Measurements from ENCODE around the gene LRRC53. TPM values are rescaled to one million over a fixed set of nuclear protein-coding genes. Genes with fewer than 3 reads are reported as not detected.

LRRC53 gene
- total and polyA plus RNA-seq, 7 donors: not detected

DNA sequence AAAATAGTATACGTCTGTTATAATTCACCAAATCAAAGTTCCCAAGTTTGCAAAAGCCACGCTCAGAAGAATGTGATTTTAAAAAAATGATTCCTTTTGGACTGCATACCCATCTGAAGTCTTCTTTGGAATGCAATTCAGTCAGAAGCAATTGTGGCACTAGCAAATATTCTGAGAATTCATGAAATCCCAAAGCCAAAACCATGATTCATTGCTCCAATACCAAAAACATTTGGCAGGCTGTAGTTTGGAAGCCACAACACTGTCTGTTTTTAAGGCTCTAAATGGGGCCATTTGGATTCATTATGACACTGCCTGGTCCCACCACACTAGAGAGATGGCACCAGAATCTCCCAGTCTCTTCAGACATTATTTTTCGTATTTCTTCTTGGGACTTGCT is 21.8 kb upstream of the LRRC53 start:
- Histone ChIP-seq H3K27ac (no peak overlapping the region), H3K4me1 (no peaks in the 10 kb centered on the region), H3K36me3 (no peaks in the 10 kb centered on the region), H3K9me3 (no peaks in the 10 kb centered on the region), H3K4me3 (no peak overlapping the region), H3K27me3 (no peaks in the 10 kb centered on the region)
- 83 to 85% methylated on average over 3 of the region's 3 CpGs for WGBS, 2 donors
- no peak for DNase-seq
- intact Hi-C loops (cut with DNase I): no loop called here
- no peak for TF ChIP-seq POLR2A (IDR thresholded peaks at IDR 0.05)
- no peak for TF ChIP-seq POLR2AphosphoS5 (IDR thresholded peaks at IDR 0.05)
- no peak for TF ChIP-seq EP300 (IDR thresholded peaks at IDR 0.05)
- TF ChIP-seq, protein P1, sequence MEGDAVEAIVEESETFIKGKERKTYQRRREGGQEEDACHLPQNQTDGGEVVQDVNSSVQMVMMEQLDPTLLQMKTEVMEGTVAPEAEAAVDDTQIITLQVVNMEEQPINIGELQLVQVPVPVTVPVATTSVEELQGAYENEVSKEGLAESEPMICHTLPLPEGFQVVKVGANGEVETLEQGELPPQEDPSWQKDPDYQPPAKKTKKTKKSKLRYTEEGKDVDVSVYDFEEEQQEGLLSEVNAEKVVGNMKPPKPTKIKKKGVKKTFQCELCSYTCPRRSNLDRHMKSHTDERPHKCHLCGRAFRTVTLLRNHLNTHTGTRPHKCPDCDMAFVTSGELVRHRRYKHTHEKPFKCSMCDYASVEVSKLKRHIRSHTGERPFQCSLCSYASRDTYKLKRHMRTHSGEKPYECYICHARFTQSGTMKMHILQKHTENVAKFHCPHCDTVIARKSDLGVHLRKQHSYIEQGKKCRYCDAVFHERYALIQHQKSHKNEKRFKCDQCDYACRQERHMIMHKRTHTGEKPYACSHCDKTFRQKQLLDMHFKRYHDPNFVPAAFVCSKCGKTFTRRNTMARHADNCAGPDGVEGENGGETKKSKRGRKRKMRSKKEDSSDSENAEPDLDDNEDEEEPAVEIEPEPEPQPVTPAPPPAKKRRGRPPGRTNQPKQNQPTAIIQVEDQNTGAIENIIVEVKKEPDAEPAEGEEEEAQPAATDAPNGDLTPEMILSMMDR (IDR thresholded peaks at IDR 0.05): no peak

DNA sequence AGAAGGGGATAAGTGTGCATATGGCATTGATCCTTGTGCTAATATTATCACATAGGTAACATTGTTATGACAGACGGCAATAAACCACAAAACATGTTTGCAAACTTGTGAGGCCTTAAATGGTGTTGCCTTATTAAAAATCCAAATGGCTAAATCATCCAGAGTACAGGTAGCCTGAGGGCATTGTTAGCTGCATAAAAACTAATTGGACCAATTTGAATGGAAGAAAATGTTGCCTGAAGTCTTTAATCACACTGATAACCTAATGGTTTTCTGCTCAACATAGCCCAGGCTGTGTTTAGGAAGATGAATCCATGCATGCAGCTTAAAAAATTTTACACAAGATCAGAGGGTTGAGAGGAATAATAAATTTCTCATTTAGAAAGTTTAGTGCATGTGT is 19.4 kb upstream of the LRRC53 start:
- Histone ChIP-seq H3K27me3 (no peaks in the 10 kb centered on the region), H3K36me3 (no peaks in the 10 kb centered on the region), H3K4me1 (no peaks in the 10 kb centered on the region), H3K9me3 (no peaks in the 10 kb centered on the region), H3K27ac (no peak overlapping the region), H3K4me3 (no peak overlapping the region)
- no peak for DNase-seq
- TF ChIP-seq, protein P1 (IDR thresholded peaks at IDR 0.05): no peak
- TF ChIP-seq POLR2A (IDR thresholded peaks at IDR 0.05) (no peak), EP300 (IDR thresholded peaks at IDR 0.05) (no peak), POLR2AphosphoS5 (IDR thresholded peaks at IDR 0.05) (no peak)
- intact Hi-C loops (cut with DNase I): no loop called here
- 52 to 66% methylated on average over 1 of the region's 1 CpG for WGBS, 2 donors

DNA sequence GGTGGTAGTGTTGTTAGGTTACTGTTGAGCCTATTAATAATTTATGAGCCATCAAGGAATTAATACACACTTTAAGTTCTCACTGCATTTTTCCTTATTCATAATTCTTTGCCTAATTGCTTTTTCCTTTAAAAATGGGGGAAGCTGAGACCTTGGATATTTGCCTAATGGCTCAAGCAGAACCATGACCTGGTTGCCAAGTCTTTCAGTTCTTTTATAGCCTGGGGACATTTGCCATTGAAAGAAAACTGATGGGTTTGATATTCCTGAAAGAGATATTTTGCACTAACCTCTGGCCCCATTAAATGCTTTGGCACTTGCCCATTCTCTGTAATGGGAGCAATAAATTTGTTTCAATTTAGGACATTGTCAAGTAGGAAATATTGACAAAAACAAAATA is 18.5 kb upstream of the LRRC53 start:
- H3K27me3 ChIP-seq: no peaks in the 10 kb centered on the region
- H3K9me3 ChIP-seq: no peaks in the 10 kb centered on the region
- intact Hi-C loops (cut with DNase I): no loop called here
- H3K4me1 ChIP-seq: no peaks in the 10 kb centered on the region
- TF ChIP-seq, protein P1 (IDR thresholded peaks at IDR 0.05): no peak
- TF ChIP-seq EP300 (IDR thresholded peaks at IDR 0.05): no peak
- no peak for DNase-seq
- no peak overlapping the region for H3K27ac ChIP-seq
- no peaks in the 10 kb centered on the region for H3K36me3 ChIP-seq
- no peak overlapping the region for H3K4me3 ChIP-seq

DNA sequence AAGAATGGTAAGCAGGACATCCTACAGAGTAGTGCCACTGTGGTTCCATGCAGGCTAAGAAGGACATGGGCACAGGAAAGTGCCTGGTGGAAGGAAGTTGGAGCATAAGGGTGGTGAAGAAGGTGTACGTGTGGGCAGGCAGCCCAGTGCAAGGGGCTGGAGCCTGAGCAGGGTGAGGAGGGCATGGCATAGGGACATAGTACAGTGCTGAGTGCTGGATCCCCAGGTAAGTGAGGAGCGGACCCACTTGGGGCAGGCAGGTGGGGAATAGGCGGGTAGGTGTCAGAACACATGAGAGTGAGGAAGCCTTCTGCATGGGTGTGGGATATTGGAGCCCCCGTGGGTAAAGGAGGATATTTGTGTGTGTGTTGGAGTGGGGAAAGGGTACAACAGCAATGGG is 15.7 kb upstream of the LRRC53 start:
- no peaks in the 10 kb centered on the region for H3K27me3 ChIP-seq
- WGBS, 2 donors: 87 to 89% methylated on average over 4 of the region's 4 CpGs
- DNase-seq: no peak
- H3K36me3 ChIP-seq: no peaks in the 10 kb centered on the region
- intact Hi-C loops (cut with DNase I): no loop called here
- no peaks in the 10 kb centered on the region for H3K9me3 ChIP-seq
- no peaks in the 10 kb centered on the region for H3K4me1 ChIP-seq
- no peak overlapping the region for H3K27ac ChIP-seq
- TF ChIP-seq POLR2A (IDR thresholded peaks at IDR 0.05): no peak
- TF ChIP-seq, protein P1 (IDR thresholded peaks at IDR 0.05): no peak
- no peak for TF ChIP-seq POLR2AphosphoS5 (IDR thresholded peaks at IDR 0.05)
- no peak for TF ChIP-seq EP300 (IDR thresholded peaks at IDR 0.05)
- no peak overlapping the region for H3K4me3 ChIP-seq

DNA sequence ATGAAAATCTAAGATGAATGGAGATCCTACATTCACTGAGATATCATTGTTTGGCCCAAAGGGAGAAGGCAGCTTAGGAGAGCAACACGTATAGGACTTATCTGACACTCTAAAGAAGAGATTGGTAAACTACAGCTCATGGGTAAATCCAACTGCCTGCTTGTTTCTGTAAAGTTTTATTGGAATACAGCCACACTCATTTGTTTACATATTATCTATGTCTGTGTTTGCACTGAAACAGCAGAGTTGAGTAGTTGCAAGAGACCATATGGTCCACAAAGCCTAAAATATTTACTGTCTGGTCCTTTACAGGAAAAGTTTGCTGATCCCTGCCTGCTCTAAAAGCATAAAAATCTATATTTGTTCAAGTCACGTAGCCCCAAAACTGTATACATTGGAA is 14.3 kb upstream of the LRRC53 start:
- Histone ChIP-seq H3K36me3 (no peaks in the 10 kb centered on the region), H3K27me3 (no peaks in the 10 kb centered on the region), H3K4me1 (no peaks in the 10 kb centered on the region), H3K27ac (no peak overlapping the region), H3K4me3 (no peak overlapping the region), H3K9me3 (no peaks in the 10 kb centered on the region)
- intact Hi-C loops (cut with DNase I): no loop called here
- no peak for DNase-seq
- TF ChIP-seq POLR2AphosphoS5 (IDR thresholded peaks at IDR 0.05): no peak
- TF ChIP-seq, protein P1 (IDR thresholded peaks at IDR 0.05): no peak
- TF ChIP-seq EP300 (IDR thresholded peaks at IDR 0.05): no peak
- no peak for TF ChIP-seq POLR2A (IDR thresholded peaks at IDR 0.05)
- WGBS, 2 donors: 18 to 46% methylated on average over 2 of the region's 2 CpGs
